HCT116 (cell line): ENCODE data around the gene DHCR24. TPM values are rescaled to one million over a fixed set of nuclear protein-coding genes. Genes with fewer than 3 reads are reported as not detected.
"Not testable (repeated sequence)": the region's sequence is repeated elsewhere in the genome, so short reads cannot be mapped to it uniquely, and the experiment has no call there.

Experiments used
- ATAC-seq: fragments of 200-7000 bp; cut with Tn5 transposase; 2 replicates; pipeline ENCODE4 v1.9.1; 2020; ENCODE audit warnings: mild to moderate bottlenecking, moderate library complexity
- BruUV-seq: library from RNA; stranded (reverse); fragments of 400-500 nt; replicated peaks from 2 replicates; lab custom pipeline; 2021; lab: Mats Ljungman, UMichigan
- CTCF ChIA-PET: fragments of 300-600 bp; sonication (Branson Sonifier 250); formaldehyde crosslinking; loops from one replicate; lab custom pipeline; 2021; ENCODE audit warnings: antibody characterized with exemption; lab: Charles Lee
- POLR2A ChIA-PET: fragments of 300-600, 350-600 bp; sonication (Branson Sonifier 250); formaldehyde crosslinking; loops from one replicate; lab custom pipeline; 2021; ENCODE audit warnings: antibody characterized with exemption; lab: Charles Lee
- RAD21 ChIA-PET, 2 experiments: fragments of 300-600 bp; sonication (Branson Sonifier 250); formaldehyde crosslinking; loops; one replicate each; lab custom pipeline; 2023; ENCODE audit warnings: low total read pairs in 2 of 2; ENCODE audit not compliant: uncharacterized antibody in 2 of 2, unreplicated experiment in 2 of 2, low non-redundant PET in 1 of 2; lab: Charles Lee
- DNase-seq: peaks from one replicate; pipeline ENCODE4 v3.0.0-alpha.2; 2010; ENCODE audit warnings: low read depth, low spot score
- H2AFZ ChIP-seq: fragments of 200-600 bp; shearing (Covaris generic), sonication (generic); 2 replicates; pipeline ENCODE4 v1.6.1; 2017; ENCODE audit warnings: low read depth, mixed run types, mixed read lengths, antibody characterized with exemption, low read length; ENCODE audit not compliant: poor library complexity, severe bottlenecking
- H3K27ac ChIP-seq: 2 replicates; pipeline ENCODE4 v1.5.1; 2012; ENCODE audit warnings: low read depth, low read length
- H3K27me3 ChIP-seq: fragments of 200-600 bp; sonication (generic); 2 replicates; pipeline ENCODE4 v1.6.1; 2016; ENCODE audit warnings: mixed run types, low read length, mixed read lengths; ENCODE audit not compliant: insufficient read depth
- H3K36me3 ChIP-seq, 2 experiments: fragments of 200-500 bp in 1 of 2; fragments of 200-600 bp in 1 of 2; sonication (Bioruptor generic) in 1 of 2; sonication (generic) in 1 of 2; 2 replicates each; pipeline versions ENCODE4 v1.5.1 to v1.6.1; 2014 to 2016; ENCODE audit warnings: low read length in 2 of 2, inconsistent platforms in 1 of 2, mixed read lengths in 1 of 2, mixed run types in 1 of 2; ENCODE audit not compliant: insufficient read depth in 2 of 2, control insufficient read depth in 1 of 2
- H3K4me1 ChIP-seq, 2 experiments: fragments of 200-600 bp in 1 of 2; sonication (generic) in 1 of 2; 2 replicates each; pipeline versions ENCODE4 v1.5.1 to v1.6.1; 2012 to 2017; ENCODE audit warnings: low read length in 2 of 2, inconsistent platforms in 1 of 2, mild to moderate bottlenecking in 1 of 2, mixed read lengths in 1 of 2, mixed run types in 1 of 2, moderate library complexity in 1 of 2; ENCODE audit not compliant: insufficient read depth in 2 of 2, control insufficient read depth in 1 of 2
- H3K4me2 ChIP-seq: fragments of 200-600 bp; sonication (generic); 2 replicates; pipeline ENCODE4 v1.6.1; 2017; ENCODE audit warnings: mixed run types, low read length, mixed read lengths
- H3K4me3 ChIP-seq, 2 experiments: fragments of 200-600 bp in 1 of 2; sonication (generic) in 1 of 2; replicated peaks in 1 of 2; 2 replicates each; pipeline ENCODE4 v1.5.1; 2011 to 2016; ENCODE audit warnings: low read length in 2 of 2, control low read depth in 1 of 2, low read depth in 1 of 2, mild to moderate bottlenecking in 1 of 2, mixed read lengths in 1 of 2, mixed run types in 1 of 2
- H3K79me2 ChIP-seq: fragments of 200-600 bp; sonication (generic); 2 replicates; pipeline ENCODE4 v1.6.1; 2017; ENCODE audit warnings: mild to moderate bottlenecking, mixed run types, low read length, moderate library complexity, mixed read lengths; ENCODE audit not compliant: insufficient read depth
- H3K9ac ChIP-seq: fragments of 200-600 bp; sonication (generic); 2 replicates; pipeline ENCODE4 v1.6.1; 2016; ENCODE audit warnings: low read length, mixed read lengths
- H3K9me2 ChIP-seq: fragments of 200-600 bp; sonication (generic), shearing (Covaris generic); 2 replicates; pipeline ENCODE4 v1.6.1; 2017; ENCODE audit warnings: mixed run types, mild to moderate bottlenecking, moderate library complexity; ENCODE audit not compliant: insufficient read depth
- H3K9me3 ChIP-seq, 2 experiments: fragments of 200-500 bp in 1 of 2; fragments of 200-600 bp in 1 of 2; sonication (Bioruptor generic) in 1 of 2; sonication (generic) in 1 of 2; 2 replicates each; pipeline ENCODE4 v1.6.1; 2014 to 2017; ENCODE audit warnings: low read length in 2 of 2, mixed read lengths in 2 of 2, inconsistent platforms in 1 of 2, low read depth in 1 of 2, mild to moderate bottlenecking in 1 of 2, mixed run types in 1 of 2, moderate library complexity in 1 of 2; ENCODE audit not compliant: control insufficient read depth in 1 of 2, insufficient read depth in 1 of 2
- H4K20me1 ChIP-seq: fragments of 200-600 bp; sonication (generic), shearing (Covaris generic); 2 replicates; pipeline ENCODE4 v1.6.1; 2017; ENCODE audit warnings: mixed run types, mild to moderate bottlenecking, moderate library complexity; ENCODE audit not compliant: insufficient read depth
- CBX3 ChIP-seq: IDR thresholded peaks from 2 replicates; pipeline ENCODE4 v1.6.1; 2012; ENCODE audit warnings: low read depth
- EZH2phosphoT487 ChIP-seq: fragments of 200-600 bp; IDR thresholded peaks from 2 replicates; pipeline ENCODE4 v1.6.1; 2018; ENCODE audit warnings: antibody characterized with exemption, borderline replicate concordance
- JUND ChIP-seq: IDR thresholded peaks from 2 replicates; pipeline ENCODE4 v1.6.1; 2012
- MAX ChIP-seq: IDR thresholded peaks from 2 replicates; pipeline ENCODE4 v1.6.1; 2012
- TCF7L2 ChIP-seq: IDR thresholded peaks from 2 replicates; pipeline ENCODE4 v1.7.0; 2011; ENCODE audit warnings: borderline replicate concordance, inconsistent platforms; ENCODE audit not compliant: insufficient read depth, insufficient read length; ENCODE audit errors: extremely low read depth
- YY1 ChIP-seq: IDR thresholded peaks from 2 replicates; pipeline ENCODE4 v1.6.1; 2011; ENCODE audit warnings: low read length, low read depth, moderate library complexity, mild to moderate bottlenecking; ENCODE audit not compliant: insufficient replicate concordance; ENCODE audit errors: extremely low read depth
- ZFX ChIP-seq: fragments of 450-650 bp; IDR thresholded peaks from 2 replicates; pipeline ENCODE4 v1.6.1; 2017
- intact Hi-C: fragments of 100-400 bp; cut with micrococcal nuclease; formaldehyde crosslinking; loops from 2 replicates; pipeline ENCODE4 v1.10.0; 2022
- total RNA-seq: library from RNA; stranded (reverse); gene quantifications from one replicate; pipeline ENCODE4 v1.2.1, GENCODE V29; 2021; ENCODE audit not compliant: unreplicated experiment
- TF ChIP-seq, protein P1 (sequence below): IDR thresholded peaks from 2 replicates; pipeline ENCODE4 v1.6.1; 2011; ENCODE audit warnings: mild to moderate bottlenecking, low read length, moderate library complexity; ENCODE audit not compliant: insufficient replicate concordance; ENCODE audit errors: extremely low read depth
- TF ChIP-seq, protein P2 (sequence below), 3 experiments: fragments of 200-600 bp in 1 of 3; sonication (generic) in 1 of 3; IDR thresholded peaks in 2 of 3; conservative IDR thresholded peaks in 1 of 3; 2 replicates each; pipeline ENCODE4 v1.5.1; 2012 to 2017; ENCODE audit warnings: low read depth in 2 of 3, low read length in 2 of 3, antibody characterized with exemption in 1 of 3, borderline replicate concordance in 1 of 3, control low read depth in 1 of 3, mild to moderate bottlenecking in 1 of 3, mixed read lengths in 1 of 3, mixed run types in 1 of 3, moderate library complexity in 1 of 3; ENCODE audit not compliant: insufficient read depth in 1 of 3

Gene DHCR24
- total RNA-seq, 1 experiment from 2014 or later: 132 TPM

DNA sequence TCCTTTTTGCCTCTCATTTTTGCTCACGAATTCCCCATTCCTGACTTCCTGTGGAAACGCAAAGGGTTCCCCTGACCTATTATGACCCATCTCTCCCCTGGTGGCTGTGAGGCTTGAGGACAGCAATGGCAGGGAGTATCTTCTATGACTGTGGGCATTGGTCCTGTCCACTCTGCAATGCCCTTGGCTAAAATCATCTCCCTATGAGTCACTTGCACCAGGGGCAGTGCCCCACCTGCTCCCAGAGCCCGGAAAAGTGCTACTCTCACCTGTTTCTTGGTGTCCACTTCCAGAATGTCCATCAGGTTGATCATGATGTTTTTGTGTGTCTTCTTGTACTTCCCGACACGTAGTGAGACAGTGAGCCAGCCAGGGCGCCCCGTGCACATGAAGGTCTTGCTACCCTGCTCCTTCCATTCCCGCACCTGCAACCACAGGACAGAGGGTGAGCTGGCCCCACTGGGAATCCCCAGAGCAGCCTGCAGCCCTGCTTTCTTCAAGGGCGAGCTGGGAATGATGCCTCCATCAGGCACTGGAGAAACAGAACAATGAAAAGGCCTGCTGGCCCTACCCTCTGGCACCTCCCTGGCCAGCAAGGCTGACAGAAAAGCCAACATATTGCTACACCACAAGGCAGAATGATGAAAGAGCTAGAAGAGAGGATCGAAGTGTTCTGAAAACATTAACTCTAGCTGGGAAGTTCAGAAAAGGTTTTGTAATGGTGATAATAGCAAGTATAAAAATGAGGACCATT lies 3.5 kb downstream of the DHCR24 start (continued):
- TF ChIP-seq, protein P1, sequence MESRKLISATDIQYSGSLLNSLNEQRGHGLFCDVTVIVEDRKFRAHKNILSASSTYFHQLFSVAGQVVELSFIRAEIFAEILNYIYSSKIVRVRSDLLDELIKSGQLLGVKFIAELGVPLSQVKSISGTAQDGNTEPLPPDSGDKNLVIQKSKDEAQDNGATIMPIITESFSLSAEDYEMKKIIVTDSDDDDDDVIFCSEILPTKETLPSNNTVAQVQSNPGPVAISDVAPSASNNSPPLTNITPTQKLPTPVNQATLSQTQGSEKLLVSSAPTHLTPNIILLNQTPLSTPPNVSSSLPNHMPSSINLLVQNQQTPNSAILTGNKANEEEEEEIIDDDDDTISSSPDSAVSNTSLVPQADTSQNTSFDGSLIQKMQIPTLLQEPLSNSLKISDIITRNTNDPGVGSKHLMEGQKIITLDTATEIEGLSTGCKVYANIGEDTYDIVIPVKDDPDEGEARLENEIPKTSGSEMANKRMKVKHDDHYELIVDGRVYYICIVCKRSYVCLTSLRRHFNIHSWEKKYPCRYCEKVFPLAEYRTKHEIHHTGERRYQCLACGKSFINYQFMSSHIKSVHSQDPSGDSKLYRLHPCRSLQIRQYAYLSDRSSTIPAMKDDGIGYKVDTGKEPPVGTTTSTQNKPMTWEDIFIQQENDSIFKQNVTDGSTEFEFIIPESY: no peak
- TF ChIP-seq ZFX (no peak), TCF7L2 (no peak), YY1 (no peak), EZH2phosphoT487 (no peak), MAX (no peak)
- TF ChIP-seq, protein P2, sequence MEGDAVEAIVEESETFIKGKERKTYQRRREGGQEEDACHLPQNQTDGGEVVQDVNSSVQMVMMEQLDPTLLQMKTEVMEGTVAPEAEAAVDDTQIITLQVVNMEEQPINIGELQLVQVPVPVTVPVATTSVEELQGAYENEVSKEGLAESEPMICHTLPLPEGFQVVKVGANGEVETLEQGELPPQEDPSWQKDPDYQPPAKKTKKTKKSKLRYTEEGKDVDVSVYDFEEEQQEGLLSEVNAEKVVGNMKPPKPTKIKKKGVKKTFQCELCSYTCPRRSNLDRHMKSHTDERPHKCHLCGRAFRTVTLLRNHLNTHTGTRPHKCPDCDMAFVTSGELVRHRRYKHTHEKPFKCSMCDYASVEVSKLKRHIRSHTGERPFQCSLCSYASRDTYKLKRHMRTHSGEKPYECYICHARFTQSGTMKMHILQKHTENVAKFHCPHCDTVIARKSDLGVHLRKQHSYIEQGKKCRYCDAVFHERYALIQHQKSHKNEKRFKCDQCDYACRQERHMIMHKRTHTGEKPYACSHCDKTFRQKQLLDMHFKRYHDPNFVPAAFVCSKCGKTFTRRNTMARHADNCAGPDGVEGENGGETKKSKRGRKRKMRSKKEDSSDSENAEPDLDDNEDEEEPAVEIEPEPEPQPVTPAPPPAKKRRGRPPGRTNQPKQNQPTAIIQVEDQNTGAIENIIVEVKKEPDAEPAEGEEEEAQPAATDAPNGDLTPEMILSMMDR (IDR thresholded peaks at IDR 0.05 in 2 of 3, conservative IDR thresholded peaks at IDR 0.05 in 1 of 3; ENCODE audit: borderline replicate concordance in 1 of 3, insufficient read depth in 1 of 3, low read depth in 2 of 3, low read length in 2 of 3): no peak
- TF ChIP-seq, all 23 proteins: peak for 0

DNA sequence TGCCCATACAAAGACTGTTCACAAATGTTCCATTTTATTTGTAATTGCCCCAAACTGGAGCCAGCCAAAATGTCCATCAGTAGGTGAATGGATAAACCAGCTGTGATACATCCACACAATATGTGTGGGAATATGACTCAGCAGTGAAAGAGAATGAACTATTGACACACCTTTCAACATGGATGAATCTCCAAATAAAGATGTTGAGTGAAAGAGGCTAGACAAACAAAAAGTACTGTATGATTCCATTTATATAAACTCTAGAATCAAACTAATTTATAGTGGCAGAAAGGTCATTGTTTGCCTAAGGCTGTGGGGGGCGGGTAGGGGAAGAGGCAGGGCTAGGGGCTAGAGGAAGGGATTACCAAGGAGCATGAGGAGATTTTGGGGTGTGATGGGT lies 4.5 kb downstream of the DHCR24 start:
- Histone ChIP-seq H4K20me1 (no peaks in the 10 kb centered on the region), H3K9ac (no peak overlapping the region), H3K4me2 (no peak overlapping the region; the same call in 1 of the 2 replicates), H3K4me3 (no peak overlapping the region), H3K79me2 (peaks cover 73% of the 10 kb centered on the region), H3K9me3 (no peaks in the 10 kb centered on the region), H3K27ac (no peak overlapping the region), H2AFZ (no peak overlapping the region), H3K27me3 (no peaks in the 10 kb centered on the region), H3K36me3 (peaks cover 9 to 24% of the 10 kb centered on the region in 2 experiments; a peak in 2 of 4 replicates), H3K4me1 (peaks cover 4 to 41% of the 10 kb centered on the region in 2 experiments; a peak in 3 of 4 replicates)
- CTCF ChIA-PET: no interaction called here
- ATAC-seq: no peak
- intact Hi-C loops: no loop called here
- no peak for DNase-seq
- RAD21 ChIA-PET: no interaction called here
- no TSS peak for BruUV-seq
- POLR2A ChIA-PET: no interaction called here
- TF ChIP-seq CBX3 (no peak), JUND (no peak), TCF7L2 (no peak)
- TF ChIP-seq, all 23 proteins: peak for 0
- no peaks in the 10 kb centered on the region for H3K9me2 ChIP-seq

GRCh38 chr1:54881604-54882003 lies 5.4 kb downstream of the DHCR24 start:
- Histone ChIP-seq H3K36me3 (peaks cover 11 to 24% of the 10 kb centered on the region in 2 experiments; a peak in 2 of 4 replicates), H3K4me1 (peaks cover 4 to 41% of the 10 kb centered on the region in 2 experiments; a peak in 3 of 4 replicates), H3K79me2 (peaks cover 73% of the 10 kb centered on the region)
- H2AFZ ChIP-seq, H3K9ac ChIP-seq, intact Hi-C loops, H3K27me3 ChIP-seq, H3K4me3 ChIP-seq, H3K9me3 ChIP-seq, POLR2A ChIA-PET, BruUV-seq, ATAC-seq, H3K4me2 ChIP-seq, RAD21 ChIA-PET, H4K20me1 ChIP-seq, H3K9me2 ChIP-seq, CTCF ChIA-PET, DNase-seq, H3K27ac ChIP-seq: not testable (repeated sequence)
